ENCODE results near the gene ATXN2. TPM values are rescaled to one million over a fixed set of nuclear protein-coding genes. Genes with fewer than 3 reads are reported as not detected.

ATXN2 gene
- total RNA-seq, 1 donor from 2014 or later, result 71.0 TPM

DNA sequence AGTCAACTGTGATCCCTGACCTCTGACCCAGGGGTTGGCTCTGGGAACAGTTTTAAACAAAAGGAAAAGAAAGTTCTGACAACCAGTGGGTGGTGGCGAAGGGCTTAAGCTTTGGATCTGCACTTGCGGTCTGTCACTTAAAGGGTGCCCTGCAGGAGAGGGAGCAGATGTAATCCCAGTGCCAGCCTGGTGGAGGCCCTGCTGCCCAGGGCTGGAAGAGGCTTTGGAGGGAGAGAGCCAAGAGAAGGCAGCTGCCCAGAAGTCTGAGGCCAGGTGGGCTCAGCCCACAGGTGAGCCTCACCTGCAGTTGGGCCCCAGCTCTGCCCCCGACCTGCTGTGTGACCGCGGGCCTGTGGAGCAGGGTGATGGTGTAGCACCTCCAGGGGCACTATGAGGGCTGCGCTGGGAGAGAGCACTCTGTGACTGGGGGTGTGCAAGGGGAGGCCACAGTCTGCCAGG lies 174.3 kb downstream of the ATXN2 start:
- Mint-ChIP-seq H3K4me1 (peaks cover 6% of the 10 kb centered on the region), H3K36me3 (ENCODE audit: low read depth) (no peaks in the 10 kb centered on the region), H3K27me3 (ENCODE audit: low read depth) (no peaks in the 10 kb centered on the region), H3K27ac (ENCODE audit: unreplicated experiment) (no peak overlapping the region), H3K9me3 (no peaks in the 10 kb centered on the region), H3K4me3 (no peak overlapping the region)
- TF ChIP-seq, protein P1, sequence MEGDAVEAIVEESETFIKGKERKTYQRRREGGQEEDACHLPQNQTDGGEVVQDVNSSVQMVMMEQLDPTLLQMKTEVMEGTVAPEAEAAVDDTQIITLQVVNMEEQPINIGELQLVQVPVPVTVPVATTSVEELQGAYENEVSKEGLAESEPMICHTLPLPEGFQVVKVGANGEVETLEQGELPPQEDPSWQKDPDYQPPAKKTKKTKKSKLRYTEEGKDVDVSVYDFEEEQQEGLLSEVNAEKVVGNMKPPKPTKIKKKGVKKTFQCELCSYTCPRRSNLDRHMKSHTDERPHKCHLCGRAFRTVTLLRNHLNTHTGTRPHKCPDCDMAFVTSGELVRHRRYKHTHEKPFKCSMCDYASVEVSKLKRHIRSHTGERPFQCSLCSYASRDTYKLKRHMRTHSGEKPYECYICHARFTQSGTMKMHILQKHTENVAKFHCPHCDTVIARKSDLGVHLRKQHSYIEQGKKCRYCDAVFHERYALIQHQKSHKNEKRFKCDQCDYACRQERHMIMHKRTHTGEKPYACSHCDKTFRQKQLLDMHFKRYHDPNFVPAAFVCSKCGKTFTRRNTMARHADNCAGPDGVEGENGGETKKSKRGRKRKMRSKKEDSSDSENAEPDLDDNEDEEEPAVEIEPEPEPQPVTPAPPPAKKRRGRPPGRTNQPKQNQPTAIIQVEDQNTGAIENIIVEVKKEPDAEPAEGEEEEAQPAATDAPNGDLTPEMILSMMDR (conservative IDR thresholded peaks at IDR 0.05), result no peak
- no peak for DNase-seq (ENCODE audit: low read depth, low spot score)

DNA sequence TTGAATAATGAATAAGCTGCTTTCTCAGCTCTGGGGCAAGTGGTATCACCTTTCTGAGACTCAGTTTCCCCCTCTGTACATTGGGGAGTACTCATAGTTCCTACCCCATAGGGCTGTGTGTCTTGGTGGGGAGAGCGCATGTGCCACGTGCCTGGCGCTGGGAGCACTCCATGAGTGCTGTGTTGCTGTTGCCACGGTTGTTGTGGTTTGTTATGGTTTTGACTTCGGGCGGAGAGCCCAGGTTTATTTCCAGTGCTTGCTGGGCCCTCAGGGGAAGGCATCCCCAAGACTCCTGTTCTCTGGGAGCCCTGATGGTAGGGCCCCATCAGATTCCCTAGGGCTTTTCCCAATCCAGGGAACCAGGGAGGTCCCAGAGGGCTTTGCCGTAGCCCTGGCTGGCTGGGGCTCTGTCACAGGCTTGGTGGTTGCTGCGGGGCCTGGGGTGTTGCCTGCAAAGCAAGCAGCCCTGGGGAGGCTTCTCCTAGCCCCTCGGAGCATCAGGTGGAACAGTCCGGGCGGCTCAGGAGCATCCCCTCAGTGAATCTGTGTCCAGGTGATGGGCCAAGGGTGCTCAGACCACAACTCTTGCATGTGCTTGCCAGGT lies 174.8 kb downstream of the ATXN2 start:
- peaks cover 6% of the 10 kb centered on the region for H3K4me1 Mint-ChIP-seq
- TF ChIP-seq, protein P1 (conservative IDR thresholded peaks at IDR 0.05), result no peak
- H3K4me3 Mint-ChIP-seq, result no peak overlapping the region
- no peaks in the 10 kb centered on the region for H3K9me3 Mint-ChIP-seq
- H3K36me3 Mint-ChIP-seq (ENCODE audit: low read depth), result no peaks in the 10 kb centered on the region
- H3K27ac Mint-ChIP-seq (ENCODE audit: unreplicated experiment), result no peak overlapping the region
- no peak for DNase-seq (ENCODE audit: low read depth, low spot score)
- H3K27me3 Mint-ChIP-seq (ENCODE audit: low read depth), result no peaks in the 10 kb centered on the region

DNA sequence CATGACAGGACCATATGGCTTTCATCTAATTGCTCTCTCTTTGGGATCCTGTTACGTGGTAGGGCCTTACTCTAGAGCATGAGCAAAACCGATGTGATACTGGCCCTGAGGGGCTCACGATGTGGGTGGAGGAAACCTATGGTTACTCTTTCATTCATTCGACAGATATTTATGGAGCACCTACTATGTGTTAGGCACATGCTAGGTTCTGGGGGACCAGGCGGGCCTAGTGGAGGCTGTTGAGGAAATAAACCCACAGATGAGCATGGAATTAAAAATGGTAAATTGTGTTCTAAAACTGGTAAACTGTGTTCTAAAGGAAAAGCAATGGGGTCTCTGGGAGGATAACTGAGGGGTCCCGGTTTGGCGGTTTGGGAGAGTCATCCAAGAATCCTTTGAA lies 178.6 kb downstream of the ATXN2 start:
- Mint-ChIP-seq H3K27me3 (ENCODE audit: low read depth) (no peaks in the 10 kb centered on the region), H3K27ac (ENCODE audit: unreplicated experiment) (peak overlapping the region; percentile 57), H3K4me3 (no peak overlapping the region), H3K36me3 (ENCODE audit: low read depth) (peaks cover 2% of the 10 kb centered on the region), H3K4me1 (peaks cover under 1% of the 10 kb centered on the region), H3K9me3 (no peaks in the 10 kb centered on the region)
- TF ChIP-seq, protein P1 (conservative IDR thresholded peaks at IDR 0.05), result no peak
- DNase-seq (ENCODE audit: low read depth, low spot score), result no peak

DNA sequence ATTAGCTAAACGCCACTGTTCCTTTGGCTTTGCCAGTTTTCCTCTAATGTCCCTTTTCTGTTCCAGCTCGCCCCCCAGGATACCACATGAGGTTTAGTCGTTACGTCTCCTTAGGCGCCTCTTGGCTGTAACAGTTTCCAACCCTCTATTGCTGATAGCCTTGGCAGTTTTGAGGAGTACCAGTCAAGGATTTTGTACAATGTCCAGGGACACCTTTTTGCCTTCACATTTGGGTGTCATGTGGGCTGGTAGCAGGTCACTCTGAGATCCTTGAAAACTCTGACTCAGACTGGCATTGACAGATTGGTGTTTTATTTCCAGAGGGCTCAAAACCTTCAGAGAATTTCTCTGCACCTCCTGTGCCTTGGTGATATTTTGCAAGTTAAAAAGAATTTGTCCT lies 179.3 kb downstream of the ATXN2 start:
- Mint-ChIP-seq H3K9me3 (no peaks in the 10 kb centered on the region), H3K4me3 (no peak overlapping the region), H3K4me1 (no peaks in the 10 kb centered on the region), H3K36me3 (ENCODE audit: low read depth) (peaks cover 2% of the 10 kb centered on the region), H3K27ac (ENCODE audit: unreplicated experiment) (no peak overlapping the region), H3K27me3 (ENCODE audit: low read depth) (no peaks in the 10 kb centered on the region)
- DNase-seq (ENCODE audit: low read depth, low spot score), result no peak
- TF ChIP-seq, protein P1 (conservative IDR thresholded peaks at IDR 0.05), result no peak

DNA sequence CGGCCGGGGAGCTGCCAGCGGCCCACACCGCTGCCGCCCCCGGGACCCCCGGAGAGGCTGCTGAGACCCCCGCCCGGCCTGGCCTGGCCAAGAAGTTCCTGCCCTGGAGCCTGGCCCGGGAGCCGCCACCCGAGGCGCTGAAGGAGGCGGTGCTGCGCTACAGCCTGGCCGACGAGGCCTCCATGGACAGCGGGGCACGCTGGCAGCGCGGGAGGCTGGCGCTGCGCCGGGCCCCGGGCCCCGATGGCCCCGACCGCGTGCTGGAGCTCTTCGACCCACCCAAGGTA lies 180.6 kb downstream of the ATXN2 start:
- H3K4me1 Mint-ChIP-seq, result peaks cover 4% of the 10 kb centered on the region
- H3K36me3 Mint-ChIP-seq (ENCODE audit: low read depth), result peaks cover 2% of the 10 kb centered on the region
- H3K27ac Mint-ChIP-seq (ENCODE audit: unreplicated experiment), result no peak overlapping the region

More for the DNA sequence above, 180.6 kb downstream of the ATXN2 start:
- TF ChIP-seq, protein P1 (conservative IDR thresholded peaks at IDR 0.05), result no peak
- Mint-ChIP-seq H3K27me3 (ENCODE audit: low read depth) (no peaks in the 10 kb centered on the region), H3K9me3 (no peaks in the 10 kb centered on the region), H3K4me3 (no peak overlapping the region)
- no peak for DNase-seq (ENCODE audit: low read depth, low spot score)

Measured in neural crest cell (in vitro differentiated cells).